Ovary (tissue), 3 donors: ENCODE results near the gene CEP350.

Source experiments
- CTCF ChIP-seq, 3 donors: fragments of 450-650 bp in 2 of 3; fragments of 200-600 bp in 1 of 3; IDR thresholded peaks; one replicate each; pipeline versions ENCODE4 v1.5.1 to v1.8.0; 2016 to 2022; ENCODE audit warnings: antibody characterized with exemption in 3 of 3, mild to moderate bottlenecking in 1 of 3
- POLR2A ChIP-seq: fragments of 450-650 bp; IDR thresholded peaks from one replicate; pipeline ENCODE4 v1.6.1; 2017; ENCODE audit warnings: antibody characterized with exemption, mild to moderate bottlenecking, moderate library complexity
- donor health status: DM: no; HTN: no; CAD: no.

DNA sequence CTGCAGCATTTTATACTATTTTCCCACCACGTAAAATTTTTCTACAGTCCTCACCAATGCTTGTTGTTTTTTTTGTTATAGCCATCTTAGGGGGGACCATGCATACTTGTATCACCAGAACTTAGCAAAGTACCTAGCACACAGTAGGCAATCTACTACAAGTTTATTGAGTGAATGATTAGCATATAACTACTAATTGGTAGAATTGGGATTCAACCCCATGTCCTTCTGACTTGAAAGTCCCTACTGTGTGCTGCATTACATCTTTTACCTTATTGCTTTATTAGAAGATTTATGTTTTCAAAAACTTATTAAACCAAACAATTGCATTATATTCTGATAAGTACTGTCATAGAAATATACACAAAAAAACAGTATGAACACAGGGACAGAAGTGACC is 92.1 kb downstream of the CEP350 start:
- TF ChIP-seq POLR2A (no peak), CTCF (IDR thresholded peaks at IDR 0.05) (no peak)
